SK-N-SH (cell line): ENCODE measurements around the gene RSRC1. TPM values are rescaled to one million over a fixed set of nuclear protein-coding genes. Genes with fewer than 3 reads are reported as not detected.
A peak's percentile ranks its signal among the peaks of the same experiment; 100 is the strongest.

Experiments used
- CTCF ChIA-PET: fragments of 300-600, 350-600 bp; formaldehyde crosslinking; extraction: SDS; loops from one replicate; lab custom pipeline; 2021; lab: Yijun Ruan, JAX
- POLR2A ChIA-PET: fragments of 350-600 bp; sonication (Branson Sonifier 250); formaldehyde crosslinking; extraction: SDS; loops from one replicate; lab custom pipeline; 2020; ENCODE audit warnings: antibody characterized with exemption, inconsistent platforms; lab: Yijun Ruan, JAX
- DNase-seq: peaks from one replicate; pipeline ENCODE4 v3.0.0; 2012
- H2AFZ ChIP-seq: fragments of 200-600 bp; sonication (generic); 2 replicates; pipeline ENCODE4 v1.8.1; 2016; ENCODE audit warnings: antibody characterized with exemption, mild to moderate bottlenecking, low read depth
- H3F3A ChIP-seq: fragments of 200-600 bp; sonication (generic); replicated peaks from 2 replicates; pipeline ENCODE3; 2016; ENCODE audit warnings: antibody characterized with exemption, mild to moderate bottlenecking; ENCODE audit not compliant: insufficient read depth
- H3K27ac ChIP-seq, 2 experiments: fragments of 200-500 bp in 1 of 2; fragments of 200-600 bp in 1 of 2; sonication (Bioruptor generic) in 1 of 2; sonication (generic), shearing (Covaris generic) in 1 of 2; 2 replicates each; pipeline versions ENCODE4 v1.5.1 to v1.6.1; 2014 to 2016; ENCODE audit warnings: low read depth in 2 of 2, inconsistent platforms in 1 of 2, low read length in 1 of 2, mild to moderate bottlenecking in 1 of 2, mixed read lengths in 1 of 2
- H3K27me3 ChIP-seq: fragments of 200-600 bp; sonication (generic), shearing (Covaris generic); 2 replicates; pipeline ENCODE4 v1.6.1; 2016; ENCODE audit warnings: mixed run types; ENCODE audit not compliant: insufficient read depth
- H3K36me3 ChIP-seq, 2 experiments: fragments of 200-500 bp in 1 of 2; fragments of 200-600 bp in 1 of 2; sonication (Bioruptor generic) in 1 of 2; sonication (generic) in 1 of 2; replicated peaks in 1 of 2; 2 replicates each; pipeline versions ENCODE3 to v1.5.1; 2014 to 2016; ENCODE audit warnings: low read length in 1 of 2, mild to moderate bottlenecking in 1 of 2; ENCODE audit not compliant: insufficient read depth in 2 of 2, control insufficient read depth in 1 of 2
- H3K4me1 ChIP-seq, 2 experiments: fragments of 200-500 bp in 1 of 2; fragments of 200-600 bp in 1 of 2; sonication (Bioruptor generic) in 1 of 2; sonication (generic), shearing (Covaris generic) in 1 of 2; 2 replicates each; pipeline versions ENCODE4 v1.5.1 to v1.6.1; 2014 to 2016; ENCODE audit warnings: low read depth in 1 of 2, low read length in 1 of 2, mixed run types in 1 of 2; ENCODE audit not compliant: insufficient read depth in 2 of 2, control insufficient read depth in 1 of 2
- H3K4me2 ChIP-seq: fragments of 200-600 bp; sonication (generic), shearing (Covaris generic); 2 replicates; pipeline ENCODE4 v1.6.1; 2017; ENCODE audit warnings: mixed run types
- H3K4me3 ChIP-seq, 2 experiments: fragments of 200-500 bp in 1 of 2; fragments of 200-600 bp in 1 of 2; sonication (Bioruptor generic) in 1 of 2; sonication (generic), shearing (Covaris generic) in 1 of 2; 2 replicates each; pipeline versions ENCODE4 v1.5.1 to v1.8.1; 2014 to 2016; ENCODE audit warnings: low read depth in 2 of 2, inconsistent platforms in 1 of 2, low read length in 1 of 2, mild to moderate bottlenecking in 1 of 2, mixed read lengths in 1 of 2, moderate library complexity in 1 of 2
- H3K79me2 ChIP-seq: fragments of 200-600 bp; sonication (generic); 2 replicates; pipeline ENCODE4 v1.8.1; 2017; ENCODE audit warnings: mild to moderate bottlenecking; ENCODE audit not compliant: insufficient read depth
- H3K9ac ChIP-seq: fragments of 200-600 bp; sonication (generic); 2 replicates; pipeline ENCODE4 v1.6.1; 2017; ENCODE audit warnings: mixed run types
- H3K9me2 ChIP-seq: fragments of 200-600 bp; sonication (generic); 2 replicates; pipeline ENCODE4 v1.6.1; 2017; ENCODE audit warnings: mixed run types
- H3K9me3 ChIP-seq: fragments of 200-600 bp; sonication (generic); 2 replicates; pipeline ENCODE4 v1.6.1; 2017; ENCODE audit warnings: mixed run types, mild to moderate bottlenecking, moderate library complexity
- H4K20me1 ChIP-seq: fragments of 200-600 bp; sonication (generic); 2 replicates; pipeline ENCODE4 v1.6.1; 2017; ENCODE audit warnings: mild to moderate bottlenecking, mixed run types; ENCODE audit not compliant: insufficient read depth
- EP300 ChIP-seq, 2 experiments: IDR thresholded peaks; 2 replicates each; pipeline versions ENCODE4 v1.4.0 to v1.6.1; 2012; ENCODE audit warnings: borderline replicate concordance in 1 of 2, low read depth in 1 of 2, low read length in 1 of 2
- FOSL2 ChIP-seq: IDR thresholded peaks from 2 replicates; pipeline ENCODE4 v1.4.0; 2012; ENCODE audit warnings: low read depth, mild to moderate bottlenecking, moderate library complexity, borderline replicate concordance
- FOXJ3 ChIP-seq: sonication (generic); formaldehyde crosslinking; IDR thresholded peaks from 2 replicates; pipeline ENCODE4 v1.5.1; 2020; ENCODE audit warnings: mild to moderate bottlenecking, missing genetic modification reagents
- GATA2 ChIP-seq: sonication (generic); formaldehyde crosslinking; IDR thresholded peaks from 2 replicates; pipeline ENCODE4 v1.5.0; 2020; ENCODE audit warnings: mild to moderate bottlenecking, missing genetic modification reagents
- IRF3 ChIP-seq: fragments of 150-350 bp; IDR thresholded peaks from 2 replicates; pipeline ENCODE4 v1.6.1; 2016; ENCODE audit warnings: mild to moderate bottlenecking, low read depth, low read length
- JUND ChIP-seq: IDR thresholded peaks from 2 replicates; pipeline ENCODE4 v1.4.0; 2012
- NFIC ChIP-seq: IDR thresholded peaks from 2 replicates; pipeline ENCODE4 v1.4.0; 2012; ENCODE audit warnings: borderline replicate concordance
- PBX3 ChIP-seq: IDR thresholded peaks from 2 replicates; pipeline ENCODE4; 2012
- RAD21 ChIP-seq: IDR thresholded peaks from 2 replicates; pipeline ENCODE4 v1.6.1; 2012; ENCODE audit warnings: mild to moderate bottlenecking, low read length
- RXRA ChIP-seq: IDR thresholded peaks from 2 replicates; pipeline ENCODE4 v1.4.0; 2012; ENCODE audit warnings: low read depth, mild to moderate bottlenecking, borderline replicate concordance
- SIN3A ChIP-seq: IDR thresholded peaks from 2 replicates; pipeline ENCODE4 v1.6.1; 2012; ENCODE audit warnings: low read depth, mild to moderate bottlenecking, low read length, moderate library complexity, borderline replicate concordance
- TAF1 ChIP-seq: IDR thresholded peaks from 2 replicates; pipeline ENCODE4 v1.6.1; 2012; ENCODE audit warnings: low read depth, mild to moderate bottlenecking, low read length, moderate library complexity, borderline replicate concordance
- ZBTB33 ChIP-seq: IDR thresholded peaks from 2 replicates; pipeline ENCODE4 v1.4.0; 2012; ENCODE audit warnings: low read depth, borderline replicate concordance
- WGBS: methylation state at CpG from one replicate; pipeline ENCODE4 v1.1.6; 2017; ENCODE audit warnings: low lambda C conversion rate; 5-methylcytosine and 5-hydroxymethylcytosine counted together
- polyA plus RNA-seq, 3 experiments: library from polyadenylated mRNA; depleted of rRNA; stranded (reverse); fragments of >200 nt; gene quantifications; 2 replicates each; pipeline ENCODE4 v1.2.3, GENCODE V29; 2012

Gene RSRC1
- polyA plus RNA-seq, 1 of the 3 experiments (the other 2 are of a cell fraction) = 4.5 TPM

DNA sequence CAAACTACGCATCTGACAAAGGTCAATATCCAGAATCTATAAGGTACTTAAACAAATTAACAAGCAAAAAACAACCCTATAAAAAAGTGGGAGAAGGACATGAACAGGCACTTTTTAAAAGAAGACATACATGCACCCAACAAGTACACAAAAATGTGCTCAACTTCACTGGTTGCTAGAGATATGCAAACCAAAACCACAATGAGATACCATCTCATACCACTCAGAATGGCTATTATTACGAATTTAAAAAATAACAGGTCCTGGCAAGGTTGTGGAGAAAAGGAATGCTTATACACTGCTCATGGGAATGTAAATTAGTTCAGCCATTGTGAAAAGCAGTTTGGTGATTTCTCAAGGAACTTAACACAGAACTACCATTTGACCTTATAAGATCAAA, 285.5 kb downstream of the RSRC1 start:
- TF ChIP-seq IRF3 (no peak), EP300 (IDR thresholded peaks at IDR 0.05; ENCODE audit: borderline replicate concordance in 1 of 2, low read depth in 1 of 2, low read length in 1 of 2) (no peak), NFIC (no peak), FOXJ3 (CRISPR knock-in tag) (no peak), RAD21 (no peak), SIN3A (no peak), TAF1 (no peak), ZBTB33 (no peak), RXRA (no peak), FOSL2 (no peak)
- no peak overlapping the region for H3K27ac ChIP-seq
- no peaks in the 10 kb centered on the region for H3K9me2 ChIP-seq
- H3K9ac ChIP-seq = no peak overlapping the region
- no peaks in the 10 kb centered on the region for H3K4me1 ChIP-seq
- no peak overlapping the region for H2AFZ ChIP-seq
- H3K79me2 ChIP-seq = no peaks in the 10 kb centered on the region
- peaks cover 3% of the 10 kb centered on the region for H3F3A ChIP-seq
- POLR2A ChIA-PET = no interaction called here
- DNase-seq = no peak
- CTCF ChIA-PET = no interaction called here
- no peaks in the 10 kb centered on the region for H4K20me1 ChIP-seq
- H3K27me3 ChIP-seq = no peaks in the 10 kb centered on the region
- WGBS = 95% methylated on average over 2 of the region's 2 CpGs
- H3K36me3 ChIP-seq = no peaks in the 10 kb centered on the region
- H3K4me3 ChIP-seq = no peak overlapping the region
- H3K9me3 ChIP-seq = peaks cover 10% of the 10 kb centered on the region; the same call in 1 of the 2 replicates
- H3K4me2 ChIP-seq = no peak overlapping the region

DNA sequence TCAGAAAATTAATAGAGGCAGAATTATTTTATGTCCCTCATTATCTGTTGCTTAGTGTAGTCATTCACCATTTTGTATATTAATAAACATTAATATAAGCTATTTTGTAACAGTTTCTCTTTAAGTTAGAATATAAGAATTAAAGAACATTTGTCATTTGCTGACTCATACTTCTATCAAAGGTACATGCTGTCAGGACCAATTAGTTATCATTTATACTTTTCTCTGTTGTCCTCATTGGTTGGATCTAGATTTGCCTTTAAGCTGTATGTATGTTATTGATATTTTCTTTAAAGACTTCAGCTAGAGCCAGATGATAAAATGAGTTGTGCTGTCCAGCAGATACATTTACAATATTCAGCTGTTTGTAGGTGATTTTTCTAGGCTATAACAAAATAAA, 292.7 kb downstream of the RSRC1 start:
- H4K20me1 ChIP-seq = no peaks in the 10 kb centered on the region
- 0 out of 2 replicates have a peak, but pooled peaks have one; percentile 15 for TF ChIP-seq JUND
- TF ChIP-seq TAF1 = no peak
- TF ChIP-seq FOSL2 = no peak
- TF ChIP-seq PBX3 = peak; percentile 50
- no peak for TF ChIP-seq GATA2 (CRISPR knock-in tag)
- no peak for TF ChIP-seq EP300 (IDR thresholded peaks at IDR 0.05; ENCODE audit: borderline replicate concordance in 1 of 2, low read depth in 1 of 2, low read length in 1 of 2)
- TF ChIP-seq RXRA = no peak
- TF ChIP-seq, all 33 proteins: peak for 2
- Histone ChIP-seq H3K9ac (no peak overlapping the region), H3K9me3 (no peaks in the 10 kb centered on the region), H3F3A (peaks cover 3% of the 10 kb centered on the region), H3K4me2 (no peak overlapping the region), H3K27me3 (no peaks in the 10 kb centered on the region), H2AFZ (no peak overlapping the region), H3K4me1 (peaks cover 0 to 17% of the 10 kb centered on the region in 2 experiments; a peak in 2 of 4 replicates), H3K9me2 (no peaks in the 10 kb centered on the region), H3K36me3 (no peaks in the 10 kb centered on the region), H3K27ac (peak overlapping the region in 1 of 2 experiments; percentile 98; a peak in 2 of 4 replicates), H3K4me3 (no peak overlapping the region), H3K79me2 (no peaks in the 10 kb centered on the region)
- no peak for DNase-seq
- ChIA-PET POLR2A (interaction anchor here (0.8 kb wide), 1 partner anchor 292 kb away, joined by 3 read pairs; the partner anchor contains the start of gene RSRC1), CTCF (interaction anchor here (0.7 to 3.0 kb wide), 3 partner anchors 87 to 242 kb away, joined by 3 to 11 read pairs (median 3); partner anchors contain the start of gene GFM1)
